PFSK-1 (cell line): ENCODE results near the gene ZNF573.

Source experiments
- FOXP2 ChIP-seq: optimal IDR thresholded peaks from 2 replicates; pipeline ENCODE3; 2011; ENCODE audit warnings: borderline replicate concordance, control low read depth, inconsistent platforms; ENCODE audit not compliant: insufficient read depth; ENCODE audit errors: extremely low read length, extremely low read depth
- POLR2AphosphoS5 ChIP-seq: IDR thresholded peaks from 2 replicates; pipeline ENCODE4 v1.6.1; 2012; ENCODE audit warnings: low read depth, mild to moderate bottlenecking, control low read depth, low read length, moderate library complexity
- REST ChIP-seq, 2 experiments: IDR thresholded peaks; 2 replicates each; pipeline versions ENCODE4 v1.6.1 to v1.8.0; 2011 to 2012; ENCODE audit warnings: low read depth in 2 of 2, low read length in 2 of 2, control low read depth in 1 of 2, inconsistent platforms in 1 of 2, mild to moderate bottlenecking in 1 of 2, moderate library complexity in 1 of 2; ENCODE audit not compliant: insufficient read depth in 1 of 2
- SIN3A ChIP-seq: IDR thresholded peaks from 2 replicates; pipeline ENCODE4 v1.6.1; 2012; ENCODE audit warnings: mild to moderate bottlenecking, low read length, moderate library complexity, borderline replicate concordance; ENCODE audit not compliant: insufficient read depth
- TAF1 ChIP-seq: IDR thresholded peaks from 2 replicates; pipeline ENCODE4 v1.6.1; 2012; ENCODE audit warnings: low read length, control low read depth, borderline replicate concordance; ENCODE audit not compliant: insufficient read depth

Gene ZNF573

GRCh38 chr19:37698216-37698615 lies 81.2 kb downstream of the ZNF573 start:
- TF ChIP-seq REST (IDR thresholded peaks at IDR 0.05; ENCODE audit: insufficient read depth in 1 of 2, low read depth in 2 of 2, low read length in 2 of 2) (no peak), SIN3A (no peak), TAF1 (no peak), FOXP2 (no peak), POLR2AphosphoS5 (no peak)

- TF ChIP-seq TAF1 (no peak), REST (IDR thresholded peaks at IDR 0.05; ENCODE audit: insufficient read depth in 1 of 2, low read depth in 2 of 2, low read length in 2 of 2) (no peak), SIN3A (no peak), POLR2AphosphoS5 (no peak), FOXP2 (no peak)
Measured at GRCh38 chr19:37695144-37695899, 84.1 kb downstream of the ZNF573 start.

- TF ChIP-seq SIN3A, result no peak
- no peak for TF ChIP-seq REST (IDR thresholded peaks at IDR 0.05; ENCODE audit: insufficient read depth in 1 of 2, low read depth in 2 of 2, low read length in 2 of 2)
- TF ChIP-seq POLR2AphosphoS5, result no peak
- TF ChIP-seq FOXP2, result no peak
- TF ChIP-seq TAF1, result no peak
Measured at GRCh38 chr19:37692956-37693620, 86.3 kb downstream of the ZNF573 start.

GRCh38 chr19:37691881-37692504 lies 87.4 kb downstream of the ZNF573 start:
- TF ChIP-seq SIN3A, result no peak
- TF ChIP-seq POLR2AphosphoS5, result peak; percentile 80
- no peak for TF ChIP-seq REST (IDR thresholded peaks at IDR 0.05; ENCODE audit: insufficient read depth in 1 of 2, low read depth in 2 of 2, low read length in 2 of 2)
- peak; percentile 64; the same call in 1 of the 2 replicates for TF ChIP-seq TAF1
- peak; percentile 11 for TF ChIP-seq FOXP2
